Measurements from ENCODE around the gene SERPINA6.
"Not testable (repeated sequence)": the region's sequence is repeated elsewhere in the genome, so short reads cannot be mapped to it uniquely, and the experiment has no call there.

SERPINA6 gene

DNA sequence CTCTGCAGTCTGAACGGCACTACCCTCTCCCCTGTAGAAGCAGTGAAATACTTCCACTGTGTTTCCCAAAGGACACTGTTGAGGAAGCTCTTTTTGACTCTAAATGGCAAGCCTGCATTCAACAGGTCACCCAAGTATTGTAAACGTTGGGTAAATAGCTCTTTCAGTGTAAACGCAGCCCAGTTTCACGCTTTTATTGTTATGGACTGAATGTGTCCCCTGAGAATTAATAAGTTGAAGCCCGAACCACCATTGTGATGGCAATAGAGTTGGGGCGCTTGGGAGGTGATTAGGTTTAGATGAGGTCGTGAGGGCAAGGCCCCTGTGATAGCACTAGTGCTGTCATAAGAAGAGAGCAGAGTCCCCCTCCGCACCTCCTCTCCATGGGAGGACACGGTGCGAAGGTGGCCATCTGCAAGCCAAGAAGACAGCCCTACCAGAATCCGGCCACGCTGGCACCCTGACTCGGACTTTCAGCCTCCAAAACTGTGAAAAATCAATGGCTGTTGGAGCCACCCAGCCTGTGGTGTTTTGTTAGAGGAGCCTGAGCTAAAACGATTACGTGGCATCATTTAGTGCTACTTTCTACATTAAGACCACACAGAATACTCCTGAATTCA is 31.1 kb downstream of the SERPINA6 start:
- no peak for DNase-seq (ENCODE audit: low read depth)

DNA sequence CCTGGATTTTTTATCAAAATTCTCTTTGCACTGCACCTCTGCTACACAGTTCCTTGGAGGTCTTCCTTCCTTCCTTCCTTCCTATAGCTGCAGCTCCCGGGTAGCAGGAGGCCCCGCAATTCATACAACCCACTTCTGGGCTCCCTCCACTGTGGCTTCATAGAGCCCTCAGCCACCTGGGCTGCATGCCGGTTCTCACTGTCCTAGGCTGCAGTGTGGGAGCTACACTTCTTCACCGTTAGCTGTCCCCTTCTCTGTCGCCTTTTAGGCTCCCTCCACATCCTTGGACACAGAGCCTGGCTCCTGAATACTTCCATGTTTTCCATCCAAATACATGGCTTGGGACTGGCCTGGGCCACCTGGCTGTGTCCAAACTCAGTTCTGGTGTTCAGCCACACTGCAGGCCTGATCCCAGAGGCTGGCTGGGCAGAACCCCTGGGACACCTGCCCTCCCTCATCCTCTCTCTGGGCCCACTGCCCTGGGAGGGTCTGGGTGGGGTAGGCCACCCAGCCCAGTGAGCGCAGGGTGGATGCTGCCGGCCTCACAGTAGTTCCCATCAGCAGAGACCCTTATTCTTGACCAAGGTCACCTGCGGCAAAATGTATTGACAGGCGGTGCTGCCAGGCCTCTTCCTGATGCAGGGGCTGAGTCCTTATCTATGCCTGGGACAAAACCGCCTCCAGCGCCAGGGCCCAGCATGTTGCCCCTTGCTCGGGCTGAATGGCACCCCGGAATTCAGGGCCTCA is 31.8 kb downstream of the SERPINA6 start:
- DNase-seq (ENCODE audit: low read depth) = no peak

DNA sequence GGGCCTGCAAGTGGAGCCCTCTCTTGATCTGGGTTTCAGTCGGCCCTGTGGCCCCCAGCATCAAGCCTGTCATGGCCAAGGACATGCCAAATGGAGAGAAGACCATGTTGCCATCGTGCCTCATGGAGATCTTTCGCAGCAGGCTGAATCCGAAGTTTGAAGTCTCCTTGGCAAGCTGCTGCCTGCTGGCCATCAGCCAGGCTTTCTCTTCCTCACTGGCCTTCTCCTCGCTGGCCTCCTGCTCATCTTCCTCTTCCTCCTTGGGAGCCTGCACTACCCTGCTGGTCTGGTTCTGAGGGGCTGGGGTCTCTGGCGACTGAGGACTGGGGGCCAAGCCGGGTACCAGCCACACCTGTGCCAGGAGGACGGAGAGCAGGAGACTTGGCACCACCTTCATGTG is 32.9 kb downstream of the SERPINA6 start:
- DNase-seq (ENCODE audit: low read depth) = no peak

DNA sequence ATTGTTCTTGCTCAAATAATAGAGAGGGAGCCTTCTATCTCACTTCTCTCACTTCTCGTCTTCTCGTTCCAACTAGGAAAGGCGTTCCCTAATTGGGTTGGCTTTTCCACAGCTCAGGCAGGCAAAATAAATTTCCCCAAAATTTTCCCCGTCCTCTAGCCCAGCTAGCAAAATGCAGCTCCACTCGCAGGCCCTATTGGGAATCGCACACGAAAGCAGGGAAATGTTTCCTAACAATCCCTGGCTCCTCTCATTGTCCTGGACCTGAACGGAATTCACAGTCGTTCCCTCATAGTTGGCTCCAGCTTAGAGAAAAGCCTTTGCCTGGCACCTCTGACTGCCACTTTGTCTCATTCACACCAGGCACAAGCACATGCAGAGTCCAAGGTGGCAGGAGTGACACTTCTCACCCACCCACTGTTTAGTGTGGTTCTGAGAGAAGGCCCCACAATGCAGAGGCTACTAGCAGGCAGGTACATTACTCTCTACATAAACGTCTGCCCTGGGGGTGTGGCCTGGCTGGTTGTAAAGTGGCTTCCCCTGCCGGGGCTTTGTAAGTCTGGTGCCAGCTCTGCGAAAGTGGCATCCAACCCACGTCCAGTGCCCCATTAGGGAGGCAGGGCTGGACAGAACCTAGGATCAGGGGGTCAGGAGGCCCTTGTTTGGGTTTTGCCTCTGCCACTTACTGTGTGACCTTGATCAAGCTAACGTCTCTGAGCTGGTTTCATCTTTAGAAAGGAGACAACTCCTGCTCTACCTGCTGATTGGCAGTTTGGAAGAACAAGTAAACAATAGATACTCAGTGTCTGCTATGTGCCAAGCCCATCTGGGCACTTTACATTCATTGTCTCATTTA is 34.3 kb downstream of the SERPINA6 start:
- DNase-seq (ENCODE audit: low read depth) = no peak

DNA sequence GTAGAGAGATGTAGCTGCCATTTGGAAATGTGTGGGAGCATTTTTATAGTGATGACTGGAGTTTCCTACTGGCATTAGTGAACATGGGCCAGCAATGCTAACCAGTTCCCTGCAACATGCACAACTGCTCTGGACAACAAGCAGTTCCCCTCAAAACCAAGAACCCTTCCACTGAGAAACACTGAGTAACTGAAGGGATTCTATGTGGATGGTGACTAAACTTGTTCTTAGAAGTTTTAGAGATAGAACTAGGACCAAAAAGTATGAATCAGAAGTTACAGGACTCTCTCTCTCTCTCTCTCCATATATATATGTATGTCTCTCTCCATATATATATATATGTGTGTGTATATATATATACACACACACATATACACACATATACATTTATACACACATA is 38.0 kb downstream of the SERPINA6 start:
- no peak for DNase-seq (ENCODE audit: low read depth)

DNA sequence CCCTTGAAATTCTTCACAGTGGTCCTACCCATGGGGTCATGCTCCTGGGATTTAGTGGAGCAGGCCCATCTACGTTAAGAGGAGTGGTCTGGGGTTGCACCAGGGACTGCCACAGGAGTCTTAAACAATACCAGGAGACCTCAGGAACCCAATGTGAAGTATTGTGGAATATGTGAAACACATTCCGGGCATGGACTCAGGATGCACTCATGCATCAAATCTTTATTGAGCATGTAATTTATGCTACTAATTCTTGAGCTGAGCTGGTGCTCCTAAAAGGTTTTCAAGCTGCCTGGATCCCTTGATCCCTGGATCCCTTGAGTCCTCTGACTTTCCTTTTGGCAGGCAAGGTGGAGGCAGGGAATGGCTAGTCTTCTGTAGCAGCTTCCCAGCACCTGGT is 38.9 kb downstream of the SERPINA6 start:
- DNase-seq (ENCODE audit: low read depth) = peak; percentile 18

DNA sequence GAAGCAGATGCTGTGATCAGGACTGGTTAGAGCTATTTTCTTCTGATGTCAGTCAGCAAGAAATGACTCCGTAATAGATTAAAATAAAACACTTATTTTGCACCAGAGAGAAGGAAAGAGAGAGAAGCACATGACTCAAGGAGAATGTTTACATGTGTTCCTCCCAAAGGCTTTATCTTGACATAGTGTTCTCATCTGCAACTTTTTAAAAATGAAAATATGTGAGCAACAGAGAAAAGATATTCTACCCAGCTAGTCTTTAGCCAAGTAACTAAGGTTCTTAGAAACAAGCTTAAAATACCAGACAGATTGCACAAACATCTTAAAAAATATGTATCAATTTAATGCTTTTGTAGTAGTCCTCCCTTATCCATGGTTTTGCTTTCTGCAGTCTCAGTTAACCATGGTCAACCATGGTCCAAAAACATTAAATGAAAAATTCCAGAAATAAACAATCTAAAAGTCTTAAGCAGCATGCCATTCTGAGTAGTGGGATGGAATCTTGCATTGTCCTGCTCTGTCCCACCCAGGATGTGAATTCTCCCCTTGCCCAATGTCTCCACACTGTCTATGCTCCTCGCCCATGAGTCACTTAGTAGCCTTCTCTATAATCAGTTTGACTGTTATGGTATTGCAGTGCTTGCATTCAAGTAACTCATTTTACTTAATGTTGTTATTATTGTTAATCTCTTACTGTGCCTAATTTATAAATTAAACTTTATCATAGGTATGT is 40.0 kb downstream of the SERPINA6 start:
- DNase-seq (ENCODE audit: low read depth) = peak; percentile 72

DNA sequence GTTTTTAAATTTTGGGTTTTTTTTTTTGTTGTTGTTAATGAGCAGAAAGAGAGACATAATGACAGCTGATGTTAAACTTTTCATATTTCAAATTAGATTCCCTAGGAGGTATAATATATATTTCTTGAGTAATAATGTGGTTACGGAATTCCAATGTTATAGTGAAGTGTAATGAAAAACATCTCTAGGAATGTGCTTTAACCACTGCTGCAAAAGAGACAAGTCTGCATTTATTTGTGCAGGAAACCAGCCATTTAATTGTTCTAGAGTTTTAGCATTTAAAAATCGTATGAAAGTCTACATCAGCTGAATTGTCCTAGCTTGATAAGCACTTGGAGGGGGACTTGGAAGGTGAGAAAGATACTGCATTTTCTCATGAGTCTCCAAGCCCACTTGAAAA is 44.4 kb downstream of the SERPINA6 start:
- no peak for DNase-seq (ENCODE audit: low read depth)

DNA sequence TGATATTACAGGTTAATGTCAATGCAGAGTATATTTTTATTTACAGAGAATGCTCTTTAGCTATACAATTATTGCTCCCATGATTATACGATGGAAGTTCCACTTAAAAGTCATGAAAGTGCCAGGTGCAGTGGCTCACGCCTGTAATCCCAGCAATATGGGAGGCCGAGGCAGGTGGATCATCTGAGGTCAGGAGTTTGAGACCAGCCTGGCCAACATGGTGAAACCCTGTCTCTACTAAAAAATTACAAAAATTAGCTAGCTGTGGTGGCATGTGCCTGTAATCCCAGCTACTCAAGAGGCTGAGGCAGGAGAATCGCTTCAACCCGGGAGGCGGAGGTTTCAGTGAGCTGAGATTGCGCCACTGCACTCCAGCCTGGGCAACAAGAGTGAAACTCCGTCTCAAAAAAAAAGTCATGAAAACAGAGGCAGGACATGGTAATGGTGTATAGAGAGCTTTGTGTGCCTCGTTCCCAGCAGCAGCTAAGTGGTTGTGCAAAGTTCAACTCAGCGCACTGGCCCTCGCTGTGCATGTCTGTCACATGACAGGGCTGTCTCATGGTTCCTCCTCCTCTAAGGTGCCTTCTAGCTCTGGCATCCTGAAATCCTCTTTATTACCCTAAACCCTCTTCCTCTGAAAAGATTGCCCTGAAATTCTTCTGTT is 46.1 kb downstream of the SERPINA6 start:
- DNase-seq (ENCODE audit: low read depth) = not testable (repeated sequence)

DNA sequence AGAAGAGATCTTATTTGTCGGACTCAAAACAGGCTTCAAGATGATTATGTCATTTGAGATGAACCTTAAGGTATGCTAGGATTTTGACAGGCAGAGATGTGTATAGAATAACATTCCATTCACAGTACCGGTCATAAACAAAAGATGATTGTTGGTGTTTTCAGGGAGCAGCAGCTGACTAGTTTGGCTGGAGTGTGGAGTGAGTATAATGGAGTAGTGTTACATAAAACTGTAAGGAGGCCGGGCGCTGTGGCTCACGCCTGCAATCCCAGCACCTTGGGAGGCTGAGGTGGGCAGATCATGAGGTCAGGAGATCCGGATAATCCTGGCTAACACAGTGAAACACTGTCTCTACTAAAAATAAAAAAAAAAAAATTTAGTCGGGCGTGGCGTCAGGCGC is 54.0 kb downstream of the SERPINA6 start:
- DNase-seq (ENCODE audit: low read depth) = no peak

DNA sequence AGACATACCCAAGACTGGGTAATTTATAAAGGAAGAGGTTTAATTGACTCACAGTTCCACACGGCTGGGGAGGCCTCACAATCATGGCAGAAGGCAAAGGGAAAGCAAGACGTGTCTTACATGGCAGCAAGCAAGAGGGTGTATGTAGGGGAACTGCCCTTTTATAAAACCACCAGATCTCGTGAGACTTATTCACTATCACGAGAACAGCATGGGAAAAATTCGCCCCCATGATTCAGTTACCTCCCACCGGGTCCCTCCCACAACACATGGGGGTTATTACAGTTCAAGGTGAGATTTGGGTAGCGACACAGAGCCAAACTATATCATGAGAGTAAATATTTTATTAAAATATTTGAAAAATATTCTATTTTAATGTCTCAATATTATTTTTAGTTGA is 54.6 kb downstream of the SERPINA6 start:
- DNase-seq (ENCODE audit: low read depth) = not testable (repeated sequence)

DNA sequence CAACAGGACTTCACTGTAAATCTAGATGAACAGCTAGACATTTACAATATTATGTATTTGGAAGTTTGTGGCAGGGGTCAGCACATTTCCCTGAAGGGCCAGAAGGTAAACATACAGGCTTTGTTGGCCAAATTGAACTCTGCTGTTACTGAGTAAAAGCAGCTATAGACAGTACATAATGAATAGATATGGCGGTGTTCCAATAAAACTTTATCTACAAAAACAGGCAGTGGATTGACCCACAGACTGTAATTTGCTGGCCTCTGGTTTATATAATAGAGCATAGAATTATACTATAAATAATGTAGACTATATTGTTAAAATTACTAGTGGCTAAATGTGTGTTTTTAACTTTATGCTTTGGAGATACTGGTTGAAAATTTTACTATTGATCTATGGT is 55.8 kb downstream of the SERPINA6 start:
- no peak for DNase-seq (ENCODE audit: low read depth)

DNA sequence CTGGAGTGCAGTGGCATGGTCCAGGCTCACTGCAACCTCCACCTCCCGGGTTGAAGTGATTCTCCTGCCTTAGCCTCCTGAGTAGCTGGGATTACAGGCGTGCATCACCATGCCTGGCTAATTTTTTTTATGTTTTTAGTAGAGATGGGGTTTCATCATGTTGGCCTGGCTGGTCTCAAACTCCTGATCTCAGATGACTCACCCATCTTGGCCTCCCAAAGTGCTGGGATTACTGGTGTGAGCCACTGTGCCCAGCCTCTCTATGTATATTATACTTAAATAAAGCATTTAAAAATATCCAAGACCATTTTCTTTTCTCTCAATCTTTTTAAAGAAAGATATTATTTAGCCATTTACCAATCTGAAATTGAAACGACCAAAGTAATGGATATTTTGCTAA is 58.9 kb downstream of the SERPINA6 start:
- not testable (repeated sequence) for DNase-seq (ENCODE audit: low read depth)

All from fibroblast of gingiva (primary cell).